ENCODE data around the gene PDGFRA. TPM values are rescaled to one million over a fixed set of nuclear protein-coding genes. Genes with fewer than 3 reads are reported as not detected.

The PDGFRA gene
- total RNA-seq, 2 donors from 2014 or later = 5.8 to 82.2 TPM

- intact Hi-C loops (cut with DNase I) = no loop called here
- 72% methylated on average over 9 of the region's 9 CpGs for WGBS
- Histone ChIP-seq H3K4me3 (no peak overlapping the region), H3K9me3 (no peaks in the 10 kb centered on the region), H3K4me1 (replicated peaks) (no peaks in the 10 kb centered on the region), H3K36me3 (no peaks in the 10 kb centered on the region), H3K27me3 (replicated peaks; ENCODE audit: insufficient read depth) (no peaks in the 10 kb centered on the region), H3K27ac (no peak overlapping the region)
- DNase-seq (ENCODE audit: low spot score) = no peak
- TF ChIP-seq CTCF (IDR thresholded peaks at IDR 0.05) (no peak), POLR2A (IDR thresholded peaks at IDR 0.05) (no peak), POLR2AphosphoS5 (IDR thresholded peaks at IDR 0.05) (no peak)
Measured at GRCh38 chr4:54187148-54187547, 41.9 kb upstream of the PDGFRA start.

GRCh38 chr4:54189140-54189539, 40.0 kb upstream of the PDGFRA start:
- Histone ChIP-seq H3K4me1 (replicated peaks) (no peaks in the 10 kb centered on the region), H3K27me3 (replicated peaks; ENCODE audit: insufficient read depth) (no peaks in the 10 kb centered on the region), H3K4me3 (no peak overlapping the region), H3K9me3 (no peaks in the 10 kb centered on the region), H3K27ac (no peak overlapping the region), H3K36me3 (no peaks in the 10 kb centered on the region)
- WGBS = 38% methylated on average over 2 of the region's 2 CpGs
- intact Hi-C loops (cut with DNase I) = no loop called here
- no peak for TF ChIP-seq POLR2AphosphoS5 (IDR thresholded peaks at IDR 0.05)
- TF ChIP-seq CTCF (IDR thresholded peaks at IDR 0.05) = no peak
- TF ChIP-seq POLR2A (IDR thresholded peaks at IDR 0.05) = no peak
- no peak for DNase-seq (ENCODE audit: low spot score)

- Histone ChIP-seq H3K9me3 (no peaks in the 10 kb centered on the region), H3K27ac (no peak overlapping the region), H3K36me3 (no peaks in the 10 kb centered on the region), H3K4me1 (replicated peaks) (no peaks in the 10 kb centered on the region), H3K4me3 (no peak overlapping the region), H3K27me3 (replicated peaks; ENCODE audit: insufficient read depth) (no peaks in the 10 kb centered on the region)
- intact Hi-C loops (cut with DNase I) = no loop called here
- 91% methylated on average over 16 of the region's 16 CpGs for WGBS
- no peak for TF ChIP-seq CTCF (IDR thresholded peaks at IDR 0.05)
- no peak for TF ChIP-seq POLR2AphosphoS5 (IDR thresholded peaks at IDR 0.05)
- no peak for TF ChIP-seq POLR2A (IDR thresholded peaks at IDR 0.05)
- no peak for DNase-seq (ENCODE audit: low spot score)
Measured at GRCh38 chr4:54192811-54193210, 36.3 kb upstream of the PDGFRA start.

- Histone ChIP-seq H3K4me3 (no peak overlapping the region), H3K9me3 (no peaks in the 10 kb centered on the region), H3K27ac (no peak overlapping the region), H3K27me3 (replicated peaks; ENCODE audit: insufficient read depth) (no peaks in the 10 kb centered on the region), H3K36me3 (no peaks in the 10 kb centered on the region), H3K4me1 (replicated peaks) (no peaks in the 10 kb centered on the region)
- 87% methylated on average over 2 of the region's 2 CpGs for WGBS
- intact Hi-C loops (cut with DNase I) = no loop called here
- no peak for DNase-seq (ENCODE audit: low spot score)
- TF ChIP-seq POLR2AphosphoS5 (IDR thresholded peaks at IDR 0.05) (no peak), CTCF (IDR thresholded peaks at IDR 0.05) (no peak), POLR2A (IDR thresholded peaks at IDR 0.05) (no peak)
Measured at GRCh38 chr4:54197926-54198325, 31.2 kb upstream of the PDGFRA start.

- Histone ChIP-seq H3K36me3 (no peaks in the 10 kb centered on the region), H3K4me1 (replicated peaks) (no peaks in the 10 kb centered on the region), H3K9me3 (no peaks in the 10 kb centered on the region), H3K27ac (no peak overlapping the region), H3K27me3 (replicated peaks; ENCODE audit: insufficient read depth) (no peaks in the 10 kb centered on the region), H3K4me3 (no peak overlapping the region)
- DNase-seq (ENCODE audit: low spot score) = no peak
- intact Hi-C loops (cut with DNase I) = no loop called here
- TF ChIP-seq POLR2A (IDR thresholded peaks at IDR 0.05) (no peak), CTCF (IDR thresholded peaks at IDR 0.05) (no peak), POLR2AphosphoS5 (IDR thresholded peaks at IDR 0.05) (no peak)
- 95% methylated on average over 5 of the region's 5 CpGs for WGBS
Measured at GRCh38 chr4:54199919-54200318, 29.2 kb upstream of the PDGFRA start.
